RPMI8226 (cell line): Measurements from ENCODE around the gene COP1.
A peak's percentile ranks its signal among the peaks of the same experiment; 100 is the strongest.
"Not testable (repeated sequence)": the region's sequence is repeated elsewhere in the genome, so short reads cannot be mapped to it uniquely, and the experiment has no call there.

Source experiments
- DNase-seq: peaks from one replicate; pipeline ENCODE4 v3.0.0-alpha.2; 2015

COP1 gene

DNA sequence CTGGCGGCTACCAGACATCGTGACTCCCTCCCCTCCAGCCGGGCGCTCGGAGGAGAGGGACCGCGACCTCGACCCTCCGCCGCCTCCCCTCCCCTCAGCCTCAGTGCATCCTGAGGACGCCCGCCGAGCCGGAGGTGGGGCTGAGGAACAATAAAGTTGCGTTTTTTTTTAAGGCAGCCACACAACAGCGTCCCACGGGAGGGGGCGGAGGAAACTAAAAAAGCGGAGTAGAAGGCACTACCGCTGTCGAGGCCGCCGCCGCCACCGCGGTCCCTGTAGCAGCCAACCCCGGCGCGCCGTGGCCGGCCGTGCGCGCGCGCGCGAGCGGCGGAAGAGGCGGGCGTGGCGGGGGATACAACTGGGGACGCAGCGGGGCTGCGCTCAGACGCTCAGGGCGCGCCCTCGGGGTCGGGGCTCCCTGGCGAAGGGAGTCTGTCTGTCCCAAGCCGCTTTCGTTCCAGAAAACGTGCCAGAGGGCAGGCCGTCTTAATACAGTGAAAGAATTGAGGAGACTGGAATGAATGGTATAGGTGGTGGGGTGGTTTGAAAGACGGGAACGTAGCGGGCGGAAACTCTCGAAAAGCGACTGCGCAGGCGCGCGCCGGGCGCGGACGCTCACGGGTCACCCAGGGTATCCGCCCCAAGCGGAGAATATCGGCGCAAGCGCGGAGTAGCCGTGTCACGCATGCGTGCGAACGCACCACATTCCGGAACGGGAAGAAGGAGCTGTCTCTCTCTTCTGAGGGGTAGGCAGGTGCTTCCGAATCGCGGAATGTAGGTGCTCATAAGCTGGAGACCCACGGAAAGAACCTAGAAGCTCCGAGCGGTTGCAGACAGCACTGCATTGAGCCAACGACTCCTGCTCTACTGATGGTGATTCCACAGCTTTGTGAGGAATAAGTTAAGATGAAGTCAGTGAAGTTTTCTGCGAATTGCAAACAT, at the start of gene COP1:
Gene COP1, minus strand, starts transcription at position 326 of the 942 bp plus-strand sequence. Its CDS starts 308 bp downstream, at position 18.
- peak; percentile 100 for DNase-seq

GRCh38 chr1:176252191-176252590, 45.1 kb upstream of the COP1 start:
- DNase-seq, result no peak

DNA sequence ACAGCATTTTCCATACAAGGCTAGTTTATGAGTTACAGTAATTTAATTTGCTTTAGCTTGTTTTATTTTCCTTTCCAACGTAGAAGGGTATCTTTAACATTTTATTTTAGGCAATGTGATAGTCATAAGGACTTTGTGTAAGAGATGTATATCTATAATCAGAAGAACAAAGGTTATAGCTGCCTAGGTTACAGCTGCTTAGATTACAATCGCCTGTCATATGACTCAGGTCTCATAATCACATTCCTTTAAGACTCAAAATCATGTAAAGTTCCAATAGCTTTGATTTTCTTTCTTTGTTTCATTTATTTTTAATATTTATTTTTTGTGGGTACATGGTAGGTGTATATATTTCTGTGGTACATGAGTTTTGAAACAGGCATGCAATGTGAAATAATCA, 37.8 kb upstream of the COP1 start:
- DNase-seq, result no peak

DNA sequence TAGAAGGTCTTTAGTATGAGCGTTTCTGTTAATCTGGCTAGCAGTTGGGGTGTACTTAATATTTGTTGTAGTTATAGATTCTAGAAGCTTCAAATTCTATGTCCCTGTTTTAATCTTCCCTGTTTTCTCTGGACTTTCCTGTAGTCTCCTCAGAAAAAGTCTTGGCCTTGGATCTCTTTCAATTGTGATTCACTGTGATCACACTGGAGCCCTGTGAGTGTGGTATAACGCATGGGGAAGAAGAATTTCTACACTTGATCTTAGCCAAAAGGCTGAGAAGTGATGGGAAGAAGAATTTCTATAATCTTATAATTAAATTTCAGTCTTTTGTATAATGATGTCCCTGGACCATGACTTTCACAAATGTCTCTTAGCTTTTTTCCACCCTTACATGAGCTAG, 36.7 kb upstream of the COP1 start:
- DNase-seq, result no peak

DNA sequence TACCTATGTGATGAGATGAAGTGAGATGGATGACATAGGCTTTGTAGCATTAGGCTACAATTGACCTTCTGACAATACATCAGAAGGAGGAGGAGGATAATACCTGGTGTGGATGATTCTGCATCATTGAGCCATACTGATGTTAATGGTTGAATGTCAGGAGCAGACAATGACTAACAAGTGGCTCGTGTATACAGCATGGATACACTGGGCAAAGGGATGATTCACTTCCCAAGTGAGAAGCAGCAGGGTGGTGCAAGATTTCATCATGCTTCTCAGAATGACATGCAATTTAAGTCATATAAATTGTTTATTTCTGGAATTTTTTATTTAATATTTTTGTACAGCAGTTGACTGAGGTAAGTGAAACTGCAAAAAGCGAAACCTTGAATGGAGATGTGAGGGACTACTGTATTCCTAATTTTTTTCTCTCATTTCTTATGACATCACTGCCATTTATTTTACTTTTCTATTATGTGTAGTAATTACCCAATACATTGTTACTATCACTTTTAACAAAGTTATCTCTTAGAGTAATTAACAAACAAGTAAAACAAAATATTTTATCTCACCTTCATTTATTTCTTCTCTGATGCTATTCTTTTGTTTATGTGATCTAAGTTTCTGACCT, 34.4 kb upstream of the COP1 start:
- DNase-seq, result no peak

GRCh38 chr1:176233657-176234056, 26.6 kb upstream of the COP1 start:
- not testable (repeated sequence) for DNase-seq

DNA sequence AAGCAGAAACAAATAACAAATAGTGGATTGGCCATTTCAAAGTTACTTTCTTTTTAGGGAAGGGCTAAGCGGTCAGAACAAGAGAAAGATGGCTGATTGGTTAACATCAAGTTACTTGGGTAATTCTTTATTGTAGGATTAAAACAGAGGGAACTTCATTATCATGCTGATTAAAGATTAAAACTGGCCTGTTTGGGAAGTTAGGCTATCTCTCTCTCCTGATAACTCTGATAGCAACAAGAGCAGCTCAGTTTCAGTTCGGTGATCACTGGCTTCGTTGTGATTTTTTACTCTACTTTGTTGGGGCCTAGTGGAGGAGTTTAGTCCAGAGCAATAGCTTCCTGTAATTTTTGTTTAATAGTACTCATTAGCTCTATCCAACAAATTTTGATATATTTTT, 20.5 kb upstream of the COP1 start:
- DNase-seq, result no peak

- no peak for DNase-seq
Observed at GRCh38 chr1:176225911-176226310, 18.8 kb upstream of the COP1 start.

- DNase-seq, result no peak
Observed at GRCh38 chr1:176225479-176225875, 18.4 kb upstream of the COP1 start.

- no peak for DNase-seq
Observed at GRCh38 chr1:176222196-176222595, 15.1 kb upstream of the COP1 start.

DNA sequence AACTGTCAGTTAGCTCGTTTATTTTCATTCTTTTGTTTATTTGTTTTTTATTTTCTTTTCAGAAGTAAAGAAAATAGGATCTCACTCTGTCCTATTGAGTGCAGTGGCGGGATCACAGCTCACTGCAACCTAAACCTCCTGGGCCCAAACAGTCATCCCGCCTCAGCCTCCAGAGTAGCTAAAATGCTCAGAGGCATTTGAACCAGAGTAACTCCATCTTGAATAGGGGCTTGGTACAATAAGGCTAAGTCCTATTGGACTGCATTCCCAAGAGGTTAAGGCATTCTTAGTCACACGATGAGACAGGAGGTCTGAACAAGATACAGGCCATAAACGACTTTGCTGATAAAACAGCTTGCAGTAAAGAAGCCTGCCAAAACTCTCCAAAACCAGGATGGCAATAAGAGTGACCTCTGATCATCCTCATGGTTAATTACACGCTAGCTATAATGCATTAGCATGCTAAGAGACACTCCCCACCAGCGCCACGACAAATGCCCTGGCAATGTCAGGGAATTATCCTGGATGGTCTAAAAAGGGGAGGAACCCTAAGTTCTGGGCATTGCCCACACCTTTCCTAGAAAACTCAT, 13.1 kb upstream of the COP1 start:
- no peak for DNase-seq

- DNase-seq, result no peak
Observed at GRCh38 chr1:176217461-176218099, 10.5 kb upstream of the COP1 start.

GRCh38 chr1:176216031-176216430, 8.9 kb upstream of the COP1 start:
- no peak for DNase-seq

- no peak for DNase-seq
Observed at GRCh38 chr1:176211396-176212165, 4.5 kb upstream of the COP1 start.

DNA sequence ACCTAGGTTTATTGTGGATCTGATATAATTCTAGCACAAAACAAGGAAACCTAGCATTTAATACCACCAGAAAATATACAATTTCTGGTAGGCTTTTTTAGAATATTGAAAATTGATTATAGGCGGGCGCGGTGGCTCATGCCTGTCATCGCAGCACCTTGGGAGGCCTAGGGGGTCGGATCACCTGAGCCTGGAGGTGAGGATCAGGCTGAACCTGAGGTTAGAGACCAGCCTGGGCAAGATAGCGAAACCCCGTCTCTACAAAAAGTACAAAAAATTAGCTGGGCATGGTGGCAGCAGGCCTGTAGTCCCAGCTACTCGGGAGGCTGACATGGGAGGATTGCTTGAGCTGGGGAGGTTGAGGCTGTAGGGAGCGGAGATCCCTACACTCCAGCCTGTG, 948 bp upstream of the COP1 start:
- DNase-seq, result peak; percentile 12

DNA sequence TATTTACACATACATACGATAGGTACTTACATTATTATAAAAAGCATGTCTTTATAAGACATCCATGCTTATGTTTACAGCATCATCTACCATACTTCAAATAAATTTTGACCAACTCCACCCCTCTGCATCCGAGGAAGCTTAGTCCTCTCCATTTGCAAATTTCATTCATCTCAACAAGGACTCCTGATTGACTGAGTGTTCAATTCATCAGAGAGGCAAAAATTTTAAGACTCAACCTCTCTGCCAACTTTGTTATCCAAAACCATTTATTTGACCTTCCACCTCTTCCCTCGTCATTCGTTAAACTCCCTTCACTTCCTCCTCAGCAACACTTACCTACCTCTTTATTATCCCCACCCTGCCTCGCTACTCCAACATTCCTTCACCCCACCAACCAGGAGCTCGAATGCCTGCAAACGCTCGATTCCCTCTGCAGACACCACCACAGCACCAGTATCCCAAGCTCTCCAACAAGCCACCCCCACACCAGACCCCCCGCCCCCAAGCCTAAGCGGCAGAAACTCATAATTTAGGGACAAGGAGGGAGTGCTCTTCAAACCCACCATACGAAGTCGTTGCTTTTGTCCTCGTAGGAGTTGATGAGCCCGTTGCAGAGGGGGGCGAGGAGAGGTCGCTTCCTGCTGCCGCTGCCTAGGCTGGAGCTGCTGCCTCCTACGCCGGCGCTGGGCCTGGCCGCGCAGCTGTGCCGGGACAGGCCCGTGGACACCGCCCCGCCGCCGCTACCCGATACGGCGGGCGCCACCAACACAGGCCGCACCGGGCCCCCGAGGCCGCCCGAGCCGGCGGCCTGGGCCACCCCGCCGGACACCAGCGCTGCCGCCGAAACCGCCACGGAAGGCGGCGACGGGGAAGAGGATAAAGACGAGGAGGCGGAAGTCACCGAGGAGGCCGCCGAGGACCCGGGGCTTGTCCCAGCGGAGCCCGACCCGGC, 803 bp downstream of the COP1 start:
- DNase-seq, result peak; percentile 59

DNA sequence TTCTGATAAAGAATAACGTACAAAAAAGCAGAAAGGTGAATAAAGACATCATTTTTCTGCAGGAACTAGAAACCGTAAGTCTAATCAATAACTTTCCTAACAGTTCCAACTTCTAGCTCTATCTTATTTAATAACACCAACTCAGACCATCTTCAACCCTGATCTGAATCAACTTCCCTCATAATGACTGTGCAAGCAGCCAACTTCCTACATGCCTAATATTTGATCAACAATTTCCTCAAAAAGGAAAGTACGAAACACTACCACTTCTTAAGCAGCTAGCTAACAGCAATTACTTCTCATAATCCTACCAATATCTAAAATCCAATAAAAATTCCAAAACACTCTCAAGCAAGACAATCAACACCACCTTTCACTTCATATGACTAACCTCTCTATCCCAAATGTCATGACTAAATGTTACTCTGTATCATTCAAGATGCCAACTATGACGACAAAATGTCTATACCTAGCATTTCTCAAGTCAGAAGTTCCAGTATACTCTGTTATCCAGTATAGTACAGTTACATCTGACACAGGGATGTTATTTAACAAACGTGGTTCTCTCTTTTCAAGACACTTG, 1.7 kb downstream of the COP1 start:
- DNase-seq, result no peak

- not testable (repeated sequence) for DNase-seq
Observed at GRCh38 chr1:176204655-176205054, 2.4 kb downstream of the COP1 start.

DNA sequence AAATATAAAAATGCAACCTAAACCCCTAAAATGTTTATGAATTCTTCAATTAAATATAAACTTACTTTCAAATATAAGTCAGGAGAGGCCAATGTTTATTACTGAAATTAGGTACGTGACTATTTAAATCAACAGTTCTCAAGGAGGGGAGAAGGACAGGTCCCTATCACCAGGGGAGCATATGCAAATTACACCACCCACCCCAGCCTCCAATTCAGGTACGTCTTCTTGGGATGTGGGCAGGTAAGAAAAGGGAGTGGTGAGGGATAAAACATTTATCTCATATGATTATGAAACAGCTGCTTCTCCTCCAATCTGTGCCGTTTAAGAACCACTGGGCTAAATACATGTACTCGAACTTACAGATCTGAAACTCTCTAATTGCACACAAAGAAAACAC, 3.4 kb downstream of the COP1 start:
- no peak for DNase-seq

GRCh38 chr1:176201568-176201967, 5.5 kb downstream of the COP1 start:
- DNase-seq, result no peak

DNA sequence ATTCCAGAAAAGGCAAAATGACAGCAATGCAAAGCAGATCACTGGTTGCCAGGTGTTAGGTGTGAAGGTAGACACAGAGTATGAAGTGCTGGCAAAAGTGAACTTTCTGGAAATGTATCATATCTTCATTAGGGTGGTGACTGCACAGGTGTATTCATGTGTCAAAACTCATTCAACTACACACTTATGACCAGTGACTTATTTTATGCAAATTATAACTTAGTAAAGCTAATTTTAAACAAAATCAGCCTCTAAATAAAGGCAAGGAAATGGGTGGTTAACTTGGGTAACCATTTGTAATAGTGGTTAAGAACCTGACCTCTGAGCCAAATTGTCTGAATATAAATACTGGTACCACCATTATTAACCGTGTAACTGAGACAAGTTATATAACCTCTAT, 7.4 kb downstream of the COP1 start:
- DNase-seq, result no peak
